RCC 7860 (cell line): ENCODE data around the gene TEF.
A peak's percentile ranks its signal among the peaks of the same experiment; 100 is the strongest.

Experiments used
- DNase-seq: peaks from one replicate; pipeline ENCODE4 v3.0.0-alpha.2; 2015; ENCODE audit warnings: low spot score
- FAIRE-seq: peaks from 2 replicates; lab custom pipeline; 2012; peaks lifted over from hg19 to GRCh38; lab: Jason Lieb, UNC

TEF gene, protein sequence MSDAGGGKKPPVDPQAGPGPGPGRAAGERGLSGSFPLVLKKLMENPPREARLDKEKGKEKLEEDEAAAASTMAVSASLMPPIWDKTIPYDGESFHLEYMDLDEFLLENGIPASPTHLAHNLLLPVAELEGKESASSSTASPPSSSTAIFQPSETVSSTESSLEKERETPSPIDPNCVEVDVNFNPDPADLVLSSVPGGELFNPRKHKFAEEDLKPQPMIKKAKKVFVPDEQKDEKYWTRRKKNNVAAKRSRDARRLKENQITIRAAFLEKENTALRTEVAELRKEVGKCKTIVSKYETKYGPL

GRCh38 chr22:41381329-41382097 is at the start of gene TEF:
Gene TEF (plus strand): TSS chr22:41381942. CDS start chr22:41382045, 103 bp downstream.
- FAIRE-seq = peak; percentile 85

DNA sequence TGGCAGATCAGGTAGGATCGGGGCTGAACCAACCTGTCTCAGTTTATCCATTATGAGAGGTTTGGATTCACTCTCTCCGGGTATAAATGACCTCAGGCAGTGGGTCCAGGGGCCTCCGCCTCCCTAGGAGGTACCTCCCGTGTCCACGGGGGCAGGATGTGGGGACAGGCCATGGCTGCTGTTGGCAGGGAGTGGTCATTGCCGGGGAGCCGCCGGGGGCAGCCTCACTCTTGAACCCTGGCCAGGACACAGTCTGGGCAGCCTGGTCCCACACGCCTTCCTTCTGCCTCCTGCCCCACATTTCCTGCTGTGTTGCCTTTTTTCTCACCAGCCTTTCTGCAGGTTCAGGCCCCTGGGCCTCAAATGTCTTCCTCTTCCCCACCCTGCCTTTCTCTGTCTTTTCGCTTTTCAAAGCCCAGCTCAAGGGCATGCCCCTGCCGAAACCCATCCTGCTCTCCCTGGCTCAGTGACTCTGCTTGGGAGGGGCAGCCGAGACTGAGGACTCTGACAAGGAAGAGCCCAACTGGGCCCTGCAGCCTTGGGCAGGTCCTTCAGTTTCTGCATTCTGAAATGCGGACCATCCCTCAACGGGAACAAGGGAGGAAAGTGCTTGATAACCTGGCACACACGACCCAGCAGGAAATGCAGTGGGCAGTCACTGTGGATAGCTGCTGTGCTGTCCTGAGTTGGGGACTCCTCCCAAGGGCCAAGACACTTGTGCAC is 49.4 kb upstream of the TEF start:
- no peak for DNase-seq
- no peak for FAIRE-seq

More at GRCh38 chr22:41381329-41382097, at the start of gene TEF:
- peak; percentile 95 for DNase-seq

DNA sequence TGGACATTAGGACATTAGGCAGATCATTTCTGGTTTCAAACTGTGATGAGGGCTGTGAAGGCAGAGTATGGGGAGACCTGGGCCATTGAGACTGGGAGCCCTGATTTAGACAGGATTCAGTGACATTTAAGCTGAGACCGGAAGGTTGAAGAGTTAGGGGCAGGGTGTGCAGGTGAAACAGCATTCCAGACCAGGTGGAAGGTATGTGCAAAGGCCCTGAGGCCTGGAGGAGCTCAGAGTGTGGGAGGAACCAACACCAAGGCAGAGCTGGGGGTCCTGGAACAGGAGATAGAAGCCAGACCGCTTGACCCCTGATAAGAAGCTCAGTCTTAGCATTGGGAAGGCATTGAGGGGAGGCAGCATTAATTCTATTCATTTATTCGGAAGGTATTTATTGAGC is 47.9 kb upstream of the TEF start:
- DNase-seq (no peak), FAIRE-seq (no peak)

GRCh38 chr22:41334215-41334614 is 47.5 kb upstream of the TEF start:
- DNase-seq (no peak), FAIRE-seq (no peak)

DNA sequence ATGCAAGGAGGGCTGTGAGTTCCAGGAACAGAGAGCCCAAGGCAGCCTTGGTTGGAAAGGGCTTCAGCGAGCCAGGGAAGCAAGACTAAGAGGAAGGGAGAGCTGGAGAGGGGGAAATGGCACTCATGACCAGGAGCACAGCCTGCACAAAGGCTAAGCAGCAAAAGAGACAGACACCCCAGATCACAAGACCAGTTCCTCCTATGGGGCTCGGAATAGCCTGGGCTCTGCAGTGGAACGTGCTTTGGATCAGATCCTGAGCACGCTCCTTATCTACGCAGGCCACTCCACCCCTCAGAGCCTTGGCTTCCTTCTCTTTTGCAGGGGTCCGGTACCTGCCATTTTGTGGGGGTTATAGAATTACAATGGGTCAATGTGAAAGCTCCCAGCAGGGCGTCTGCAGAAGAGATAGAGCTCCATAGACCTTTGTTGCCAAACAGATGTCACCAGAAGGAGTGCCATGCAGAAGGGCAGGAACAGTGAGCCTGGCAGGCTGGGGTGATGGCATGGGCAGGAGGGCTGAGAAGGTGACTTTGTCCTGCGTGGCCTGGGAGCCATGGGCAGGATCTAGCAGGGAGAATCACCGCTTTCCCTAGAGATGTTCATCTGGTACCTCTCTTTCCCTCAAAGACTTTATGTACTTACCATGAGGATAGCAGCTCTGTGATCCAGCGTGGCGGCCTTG is 46.6 kb upstream of the TEF start:
- DNase-seq (no peak), FAIRE-seq (no peak)

DNA sequence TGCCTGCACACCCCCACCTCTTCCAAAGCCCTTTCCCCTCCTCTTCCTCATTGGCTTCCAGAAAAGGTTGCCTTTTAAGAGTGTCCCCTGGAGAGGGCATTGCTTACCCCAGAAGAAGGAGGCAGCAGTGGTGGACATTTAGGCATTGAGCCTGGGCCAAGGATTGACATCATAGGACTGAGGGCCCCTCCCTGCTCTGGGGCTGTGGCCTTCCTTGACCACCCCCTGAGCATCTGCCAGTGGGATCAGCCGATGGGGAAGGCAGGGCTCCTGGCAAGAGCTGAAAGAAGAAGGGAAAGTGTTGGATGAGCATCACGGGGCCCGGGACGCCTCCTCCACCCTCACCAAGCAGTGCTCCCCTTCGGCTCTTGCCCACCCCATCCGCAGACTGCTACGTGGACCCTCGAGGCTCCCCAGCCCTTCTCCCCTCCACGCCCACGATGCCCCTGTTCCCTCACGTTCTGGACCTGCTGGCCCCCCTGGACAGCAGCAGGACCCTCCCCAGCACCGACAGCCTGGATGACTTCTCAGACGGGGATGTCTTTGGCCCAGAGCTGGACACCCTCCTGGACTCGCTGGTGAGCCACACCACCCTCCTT is 43.0 kb upstream of the TEF start:
- FAIRE-seq (no peak), DNase-seq (no peak)

GRCh38 chr22:41339823-41340222 is 41.9 kb upstream of the TEF start:
- DNase-seq (no peak), FAIRE-seq (no peak)

- FAIRE-seq = no peak
- DNase-seq = no peak
Observed at GRCh38 chr22:41340357-41340756, 41.4 kb upstream of the TEF start.

GRCh38 chr22:41341012-41341411 is 40.7 kb upstream of the TEF start:
- DNase-seq (no peak), FAIRE-seq (no peak)

GRCh38 chr22:41341990-41342389 is 39.8 kb upstream of the TEF start:
- DNase-seq (no peak), FAIRE-seq (no peak)

DNA sequence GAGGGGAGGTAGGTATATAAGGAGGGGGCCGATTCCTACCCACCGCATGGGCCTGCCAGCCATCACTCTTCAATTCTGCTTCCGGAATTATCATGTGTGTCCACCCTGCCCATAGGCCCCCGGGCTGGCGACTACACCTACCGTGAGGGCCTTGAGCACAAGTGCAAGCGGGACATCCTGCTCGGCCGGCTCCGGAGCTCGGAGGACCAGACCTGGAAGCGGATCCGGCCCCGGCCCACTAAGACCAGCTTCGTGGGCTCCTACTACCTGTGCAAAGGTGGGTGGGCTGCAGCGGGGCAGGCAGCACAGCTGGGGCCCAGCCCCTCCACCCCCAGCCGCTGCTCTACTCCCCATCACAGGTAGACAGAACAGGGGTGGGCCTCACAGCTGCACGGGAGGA is 38.4 kb upstream of the TEF start:
- DNase-seq (no peak), FAIRE-seq (no peak)

GRCh38 chr22:41343717-41344116 is 38.0 kb upstream of the TEF start:
- FAIRE-seq = no peak

GRCh38 chr22:41344189-41344788 is 37.5 kb upstream of the TEF start:
- FAIRE-seq (no peak), DNase-seq (no peak)

More at GRCh38 chr22:41343717-41344116, 38.0 kb upstream of the TEF start:
- no peak for DNase-seq

DNA sequence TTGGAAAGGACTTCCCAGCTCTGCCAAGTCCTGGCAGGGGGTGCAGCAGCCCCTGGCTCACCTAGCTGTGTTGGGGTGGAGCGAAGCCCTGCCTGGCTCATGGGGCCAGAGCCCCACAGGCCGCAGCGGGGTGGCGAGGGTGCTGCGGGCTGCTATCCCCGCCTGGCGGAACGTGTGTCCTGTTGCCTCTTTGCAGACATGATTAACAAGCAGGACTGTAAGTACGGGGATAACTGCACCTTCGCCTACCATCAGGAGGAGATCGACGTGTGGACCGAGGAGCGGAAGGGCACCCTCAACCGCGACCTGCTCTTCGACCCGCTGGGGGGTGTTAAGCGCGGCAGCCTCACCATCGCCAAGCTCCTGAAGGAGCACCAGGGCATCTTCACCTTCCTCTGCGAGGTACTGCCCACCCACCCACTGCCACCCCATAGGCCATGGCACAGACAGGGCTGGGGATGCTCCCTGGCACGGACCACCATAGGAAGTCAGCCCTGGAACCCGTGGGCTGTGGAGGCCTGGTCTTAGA is 35.9 kb upstream of the TEF start:
- FAIRE-seq (no peak), DNase-seq (no peak)

GRCh38 chr22:41347066-41347859 is 34.5 kb upstream of the TEF start:
- DNase-seq = no peak
- no peak for FAIRE-seq

DNA sequence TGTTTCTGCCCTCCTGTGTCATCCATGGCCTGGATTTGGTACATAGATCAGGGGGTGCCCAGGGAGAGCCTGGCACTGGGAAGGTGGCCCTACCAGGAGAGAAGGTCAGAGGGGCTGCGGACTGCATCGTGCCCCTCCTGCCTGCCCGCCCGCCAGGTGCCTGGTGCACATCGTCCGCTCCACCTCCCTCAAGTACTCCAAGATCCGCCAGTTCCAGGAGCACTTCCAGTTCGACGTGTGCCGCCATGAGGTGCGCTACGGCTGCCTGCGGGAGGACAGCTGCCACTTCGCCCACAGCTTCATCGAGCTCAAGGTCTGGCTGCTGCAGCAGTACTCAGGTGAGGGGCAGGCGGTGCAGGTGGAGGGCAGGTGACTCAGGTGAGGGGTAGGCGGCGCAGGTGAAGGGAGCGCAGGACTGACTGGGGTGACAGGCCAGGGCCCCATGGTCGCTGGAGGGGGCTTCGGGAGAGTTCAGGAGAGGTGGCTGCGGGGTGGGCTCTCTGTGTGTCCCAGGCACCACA is 32.7 kb upstream of the TEF start:
- DNase-seq (no peak), FAIRE-seq (no peak)

- FAIRE-seq = no peak
Observed at GRCh38 chr22:41350087-41350486, 31.7 kb upstream of the TEF start.

GRCh38 chr22:41351011-41351410 is 30.7 kb upstream of the TEF start:
- FAIRE-seq = no peak
- no peak for DNase-seq

More at GRCh38 chr22:41350087-41350486, 31.7 kb upstream of the TEF start:
- DNase-seq = no peak

- DNase-seq (peak; percentile 34), FAIRE-seq (no peak)
Observed at GRCh38 chr22:41352058-41352457, 29.7 kb upstream of the TEF start.
